Activated CD4-positive, alpha-beta T cell treated with anti-CD3 and anti-CD28 coated beads for 24 hours (primary cell): Measurements from ENCODE around the gene TRIO.

ENCODE experiments used
- DNase-seq, 2 donors: peaks; one replicate each; pipeline ENCODE4 v3.0.0-alpha.2; 2020; ENCODE audit warnings: low read depth in 2 of 2

TRIO gene

GRCh38 chr5:14452685-14453454, 309.7 kb downstream of the TRIO start:
- no peak for DNase-seq

DNA sequence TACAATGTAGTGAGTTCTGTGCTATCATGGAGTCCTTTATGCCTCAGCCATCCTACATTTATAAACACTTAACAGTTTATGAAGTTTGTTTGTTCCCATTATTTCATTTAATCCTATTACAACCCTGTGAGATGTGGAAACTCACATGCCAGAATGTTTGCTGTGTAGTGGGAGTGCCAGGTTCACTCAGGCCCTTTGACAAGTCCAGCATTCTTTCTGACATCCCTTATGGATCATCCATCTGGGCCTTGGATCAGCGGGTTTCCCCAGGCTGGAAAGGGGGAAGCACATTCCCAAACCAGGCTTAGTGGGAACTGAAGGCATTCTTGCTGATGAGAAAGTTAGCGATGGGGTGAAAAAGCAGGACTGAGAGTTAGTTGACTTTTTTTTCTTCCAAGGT, 310.3 kb downstream of the TRIO start:
- no peak for DNase-seq

DNA sequence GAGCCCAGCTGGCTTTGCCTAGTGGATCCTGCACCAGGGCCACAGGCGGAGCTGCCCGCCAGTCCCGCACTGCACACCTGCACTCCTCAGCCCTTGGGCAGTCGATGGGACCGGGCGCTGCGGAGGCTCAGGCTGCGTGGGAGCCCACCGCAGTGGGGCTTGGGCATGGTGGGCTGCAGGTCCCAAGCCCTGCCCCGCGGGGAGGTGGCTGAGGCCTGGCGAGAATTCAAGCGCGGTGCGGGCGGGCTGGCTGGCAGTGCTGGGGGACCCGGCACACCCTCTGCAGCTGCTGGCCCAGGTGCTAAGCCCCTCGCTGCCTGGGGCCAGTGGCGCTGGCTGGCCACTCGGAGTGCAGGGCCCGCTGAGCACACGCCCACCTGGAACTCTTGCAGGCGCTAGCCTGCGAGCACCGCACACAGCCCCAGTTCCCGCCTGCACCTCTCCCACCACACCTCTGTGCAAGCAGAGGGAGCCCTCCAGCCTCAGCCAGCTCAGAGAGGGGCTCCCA, 312.7 kb downstream of the TRIO start:
- DNase-seq = no peak

DNA sequence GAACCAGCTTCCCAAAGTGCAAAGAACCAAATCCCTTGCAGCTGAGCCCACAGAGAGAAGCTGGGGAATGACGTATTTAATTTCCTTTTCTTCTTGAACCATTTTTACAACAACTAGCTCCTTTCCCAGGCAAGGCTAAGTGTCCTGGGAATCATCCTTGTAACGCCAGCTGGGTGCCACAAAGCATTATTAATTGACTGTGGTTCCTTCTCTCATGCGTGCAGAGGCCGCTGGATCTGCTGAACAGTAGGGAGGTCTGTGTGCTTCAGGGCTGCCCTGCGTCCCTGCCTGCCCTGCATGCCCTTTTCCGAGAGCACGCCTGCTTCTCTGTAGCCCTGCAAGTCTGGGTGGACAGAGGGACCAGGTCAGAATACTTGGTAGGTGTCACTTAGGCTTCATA, 314.3 kb downstream of the TRIO start:
- DNase-seq = no peak

DNA sequence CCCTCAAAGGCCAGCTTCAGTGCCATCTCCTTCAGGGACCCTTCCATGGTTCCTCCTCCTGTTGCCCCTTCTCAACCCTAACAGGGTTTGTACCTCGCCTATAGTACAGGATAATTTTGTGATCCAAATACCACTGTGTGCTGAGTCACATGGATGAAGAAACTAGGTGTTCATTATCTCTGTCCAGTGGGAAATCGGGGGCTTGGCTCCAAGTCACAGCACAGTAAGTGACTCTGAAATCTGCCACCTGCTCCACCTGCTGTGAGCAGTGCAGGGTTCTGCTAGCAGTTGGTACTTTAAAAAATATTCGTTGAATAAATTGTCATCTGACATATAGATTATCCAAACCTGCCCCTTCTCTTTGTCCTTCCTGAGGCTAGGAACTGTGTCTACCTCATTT, 315.3 kb downstream of the TRIO start:
- no peak for DNase-seq

DNA sequence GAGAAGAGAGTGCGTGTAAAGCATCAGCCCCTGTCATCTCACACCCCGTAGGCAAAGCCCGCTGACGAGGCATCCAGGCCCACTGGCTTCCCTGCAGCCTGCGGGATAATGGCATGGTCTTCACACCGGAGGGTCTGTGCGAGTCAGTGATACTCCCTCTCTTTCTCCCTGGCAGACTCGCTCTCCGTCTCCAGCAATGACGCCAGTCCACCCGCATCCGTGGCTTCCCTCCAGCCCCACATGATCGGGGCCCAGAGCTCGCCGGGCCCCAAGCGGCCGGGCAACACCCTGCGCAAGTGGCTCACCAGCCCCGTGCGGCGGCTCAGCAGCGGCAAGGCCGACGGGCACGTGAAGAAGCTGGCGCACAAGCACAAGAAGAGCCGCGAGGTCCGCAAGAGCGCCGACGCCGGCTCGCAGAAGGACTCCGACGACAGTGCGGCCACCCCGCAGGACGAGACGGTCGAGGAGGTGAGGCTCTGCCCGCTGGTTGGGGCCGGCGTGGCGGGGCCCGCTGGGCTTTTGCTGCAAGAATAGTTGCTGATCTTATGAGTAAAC, 317.8 kb downstream of the TRIO start:
- DNase-seq = no peak

DNA sequence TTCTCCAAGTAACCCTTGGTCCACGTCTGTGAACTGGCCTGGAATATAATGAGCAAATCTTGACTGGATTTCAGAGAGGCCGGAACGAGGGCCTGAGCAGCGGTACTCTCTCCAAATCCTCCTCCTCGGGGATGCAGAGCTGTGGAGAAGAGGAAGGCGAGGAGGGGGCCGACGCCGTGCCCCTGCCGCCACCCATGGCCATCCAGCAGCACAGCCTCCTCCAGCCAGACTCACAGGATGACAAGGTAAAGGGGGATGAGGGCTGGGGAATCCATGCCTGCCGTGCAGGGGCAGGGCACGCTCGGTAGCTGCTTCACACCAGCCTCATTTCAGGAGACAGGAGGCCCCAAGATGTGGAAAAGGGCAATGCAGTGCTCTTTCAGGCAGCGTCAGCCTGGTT, 319.5 kb downstream of the TRIO start:
- no peak for DNase-seq

- no peak for DNase-seq
Measured at GRCh38 chr5:14463629-14464028, 320.5 kb downstream of the TRIO start.

- DNase-seq = no peak
Measured at GRCh38 chr5:14464096-14464495, 321.0 kb downstream of the TRIO start.

GRCh38 chr5:14464671-14465070, 321.5 kb downstream of the TRIO start:
- no peak for DNase-seq

DNA sequence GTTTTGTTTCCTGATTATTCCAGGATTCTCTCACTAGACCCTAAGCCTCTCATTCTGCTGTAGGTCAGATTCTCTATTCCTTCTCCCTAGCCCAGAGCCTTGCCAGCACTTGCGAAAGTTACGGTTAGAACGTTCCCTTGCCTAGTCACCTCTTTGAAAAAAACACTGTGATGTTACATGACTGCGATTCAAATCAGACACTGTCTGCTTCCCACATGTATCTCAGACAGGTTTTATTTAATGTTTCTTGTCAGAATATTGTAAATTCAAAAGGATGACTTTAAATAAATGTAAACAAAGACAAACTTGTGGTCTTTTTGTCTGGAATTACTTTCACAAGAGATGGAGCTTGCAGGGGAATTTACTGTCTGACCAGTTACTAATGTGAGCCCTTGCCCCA, 322.0 kb downstream of the TRIO start:
- DNase-seq = no peak

DNA sequence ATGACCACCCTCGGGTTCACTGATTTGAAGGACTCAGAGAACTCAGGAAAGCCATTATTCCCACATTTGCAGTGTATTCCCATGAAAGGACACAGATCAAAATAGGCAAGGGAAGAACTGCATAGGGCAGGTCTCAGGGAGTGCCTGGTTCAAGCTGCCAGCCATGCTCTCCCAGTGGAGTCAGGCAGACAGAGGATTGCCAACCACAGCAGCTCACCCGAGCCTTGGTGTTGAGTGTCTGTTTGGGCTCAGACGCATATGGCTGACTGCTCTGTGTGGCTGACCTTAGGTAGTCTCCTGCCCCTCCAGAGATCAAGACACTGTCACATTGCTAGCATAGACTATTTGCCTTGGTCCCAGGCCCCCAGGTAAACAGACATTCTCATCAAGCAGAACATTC, 322.6 kb downstream of the TRIO start:
- no peak for DNase-seq

- DNase-seq = no peak
Measured at GRCh38 chr5:14467251-14467650, 324.1 kb downstream of the TRIO start.

DNA sequence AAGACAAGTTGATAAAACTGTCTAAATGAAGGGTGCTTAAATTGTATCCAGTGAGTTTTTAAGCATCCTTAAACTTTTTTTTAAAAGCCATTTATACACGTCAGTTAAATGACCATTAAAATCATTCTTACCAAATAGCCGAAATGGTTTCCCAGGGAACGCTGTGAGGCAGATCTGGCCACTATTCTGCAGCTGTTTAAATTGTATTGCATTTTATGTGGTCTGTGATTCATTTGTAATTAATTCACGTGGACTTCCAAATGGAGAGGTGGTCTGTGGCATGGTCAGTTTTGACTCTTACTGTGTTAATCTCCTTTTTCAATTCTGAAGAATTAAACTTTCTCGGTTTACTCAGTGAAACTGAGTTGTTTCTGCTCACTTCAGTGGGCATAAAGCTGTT, 324.7 kb downstream of the TRIO start:
- DNase-seq = no peak

GRCh38 chr5:14469551-14470377, 326.6 kb downstream of the TRIO start:
- DNase-seq = no peak

GRCh38 chr5:14471507-14471906, 328.4 kb downstream of the TRIO start:
- no peak for DNase-seq

- DNase-seq = no peak
Measured at GRCh38 chr5:14472986-14473567, 329.9 kb downstream of the TRIO start.

GRCh38 chr5:14475045-14475444, 331.9 kb downstream of the TRIO start:
- DNase-seq = no peak

- DNase-seq = no peak
Measured at GRCh38 chr5:14476786-14477435, 333.8 kb downstream of the TRIO start.

GRCh38 chr5:14479143-14479696, 336.1 kb downstream of the TRIO start:
- no peak for DNase-seq

- no peak for DNase-seq
Measured at GRCh38 chr5:14481349-14481748, 338.2 kb downstream of the TRIO start.

DNA sequence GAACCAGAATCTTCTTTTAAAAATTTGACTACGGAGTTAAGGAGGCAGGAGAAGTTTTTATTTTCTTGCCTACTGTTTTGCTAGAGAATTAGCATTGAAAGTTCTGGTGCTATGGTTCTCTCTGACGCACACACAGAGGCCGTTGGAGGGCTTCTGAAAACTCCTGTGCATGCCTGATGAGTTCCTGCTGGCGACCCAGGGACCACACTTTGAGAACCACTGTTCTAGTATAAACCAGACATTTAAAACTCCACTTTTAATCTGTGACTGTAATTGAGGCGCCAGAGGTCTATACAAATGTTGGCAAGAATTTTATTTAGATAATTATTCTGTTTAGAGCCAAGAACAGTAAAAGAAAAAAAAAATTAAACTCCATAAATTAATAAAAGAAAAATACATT, 338.9 kb downstream of the TRIO start:
- no peak for DNase-seq
